IMR-90 (cell line): ENCODE measurements around the gene FSD1. TPM values are rescaled to one million over a fixed set of nuclear protein-coding genes. Genes with fewer than 3 reads are reported as not detected.
A peak's percentile ranks its signal among the peaks of the same experiment; 100 is the strongest.
"Not testable (repeated sequence)": the region's sequence is repeated elsewhere in the genome, so short reads cannot be mapped to it uniquely, and the experiment has no call there.

Source experiments
- ATAC-seq: fragments of 200-7000 bp; cut with Tn5 transposase; 2 replicates; pipeline ENCODE4 v1.9.1; 2020; ENCODE audit warnings: low read depth, mild to moderate bottlenecking, moderate library complexity
- BruUV-seq: library from RNA; stranded (reverse); fragments of 400-500 nt; replicated peaks from 2 replicates; lab custom pipeline; 2021; lab: Mats Ljungman, UMichigan
- CTCF ChIA-PET: fragments of 300-600 bp; formaldehyde crosslinking; extraction: SDS; loops from one replicate; lab custom pipeline; 2021; ENCODE audit warnings: antibody characterized with exemption; lab: Yijun Ruan, JAX
- POLR2A ChIA-PET: fragments of 300-600 bp; sonication (Branson Sonifier 250); formaldehyde crosslinking; loops from one replicate; lab custom pipeline; 2022; ENCODE audit warnings: antibody characterized with exemption; ENCODE audit not compliant: unreplicated experiment; lab: Charles Lee
- DNase-seq: peaks from one replicate; pipeline ENCODE4 v3.0.0; 2013
- H2AFZ ChIP-seq: replicated peaks from 2 replicates; pipeline ENCODE3; 2013; ENCODE audit warnings: low read length, mild to moderate bottlenecking; ENCODE audit not compliant: poor library complexity
- H2AK5ac ChIP-seq: 2 replicates; pipeline ENCODE4 v1.6.1; 2013; ENCODE audit warnings: low read depth, low read length, inconsistent platforms
- H2AK9ac ChIP-seq: replicated peaks from 2 replicates; pipeline ENCODE3; 2013; ENCODE audit warnings: mild to moderate bottlenecking, low read depth, low read length, moderate library complexity; ENCODE audit not compliant: poor library complexity
- H2BK120ac ChIP-seq: 2 replicates; pipeline ENCODE4 v1.6.1; 2013; ENCODE audit warnings: low read depth, low read length, inconsistent platforms
- H2BK15ac ChIP-seq: 3 replicates; pipeline ENCODE4 v1.6.1; 2013; ENCODE audit warnings: low read depth, low read length, inconsistent platforms
- H2BK20ac ChIP-seq: 2 replicates; pipeline ENCODE4 v1.6.1; 2013; ENCODE audit warnings: low read depth, mild to moderate bottlenecking, inconsistent platforms, low read length, moderate library complexity
- H2BK5ac ChIP-seq: 2 replicates; pipeline ENCODE4 v1.6.1; 2013; ENCODE audit warnings: mild to moderate bottlenecking, low read depth, low read length, inconsistent platforms; ENCODE audit not compliant: poor library complexity, severe bottlenecking
- H3K14ac ChIP-seq: replicated peaks from 2 replicates; pipeline ENCODE4 v1.6.1; 2013; ENCODE audit warnings: low read depth, low read length, inconsistent platforms
- H3K18ac ChIP-seq: 2 replicates; pipeline ENCODE4 v1.6.1; 2013; ENCODE audit warnings: low read depth, low read length, control low read depth
- H3K23ac ChIP-seq: 2 replicates; pipeline ENCODE4 v1.6.1; 2013; ENCODE audit warnings: low read depth, low read length, inconsistent platforms
- H3K27ac ChIP-seq: 2 replicates; pipeline ENCODE4 v1.5.1; 2013; ENCODE audit warnings: mild to moderate bottlenecking, control low read depth, low read length; ENCODE audit not compliant: insufficient read depth
- H3K27me3 ChIP-seq: 2 replicates; pipeline ENCODE4 v1.6.1; 2013; ENCODE audit warnings: low read length; ENCODE audit not compliant: control insufficient read depth, insufficient read depth
- H3K36me3 ChIP-seq: 2 replicates; pipeline ENCODE4 v1.6.1; 2013; ENCODE audit warnings: low read length, mixed read lengths; ENCODE audit not compliant: control insufficient read depth, insufficient read depth
- H3K4ac ChIP-seq: 2 replicates; pipeline ENCODE4 v1.6.1; 2013; ENCODE audit warnings: low read depth, low read length, inconsistent platforms
- H3K4me1 ChIP-seq: 2 replicates; pipeline ENCODE4 v1.6.1; 2013; ENCODE audit warnings: low read length, mixed read lengths; ENCODE audit not compliant: control insufficient read depth, insufficient read depth
- H3K4me2 ChIP-seq: 2 replicates; pipeline ENCODE4 v1.6.1; 2013; ENCODE audit warnings: low read depth, mild to moderate bottlenecking, control low read depth, low read length, moderate library complexity
- H3K4me3 ChIP-seq: 2 replicates; pipeline ENCODE4 v1.5.1; 2013; ENCODE audit warnings: low read depth, mild to moderate bottlenecking, control low read depth, low read length, moderate library complexity; ENCODE audit not compliant: insufficient read depth
- H3K56ac ChIP-seq: 2 replicates; pipeline ENCODE4 v1.6.1; 2013; ENCODE audit warnings: low read length, inconsistent platforms; ENCODE audit not compliant: insufficient read depth; ENCODE audit errors: extremely low read depth
- H3K79me1 ChIP-seq, 2 experiments: 2 replicates each; pipeline ENCODE4 v1.6.1; 2013; ENCODE audit warnings: low read length in 2 of 2, inconsistent platforms in 1 of 2, low read depth in 1 of 2
- H3K9ac ChIP-seq: 2 replicates; pipeline ENCODE4 v1.6.1; 2013; ENCODE audit warnings: low read depth, low read length, control low read depth
- H3K9me1 ChIP-seq: 2 replicates; pipeline ENCODE4 v1.6.1; 2013; ENCODE audit warnings: low read length, inconsistent platforms; ENCODE audit not compliant: insufficient read depth
- H3K9me3 ChIP-seq: 2 replicates; pipeline ENCODE4 v1.6.1; 2013; ENCODE audit warnings: low read length; ENCODE audit not compliant: control insufficient read depth, insufficient read depth
- H4K20me1 ChIP-seq: 2 replicates; pipeline ENCODE4 v1.6.1; 2013; ENCODE audit warnings: low read length, inconsistent platforms; ENCODE audit not compliant: insufficient read depth
- H4K5ac ChIP-seq: 2 replicates; pipeline ENCODE4 v1.6.1; 2013; ENCODE audit warnings: mild to moderate bottlenecking, low read depth, low read length, control low read depth
- H4K8ac ChIP-seq, 2 experiments: 2 replicates each; pipeline ENCODE4 v1.6.1; 2013; ENCODE audit warnings: low read depth in 2 of 2, low read length in 2 of 2, control low read depth in 1 of 2, inconsistent platforms in 1 of 2
- H4K91ac ChIP-seq: 2 replicates; pipeline ENCODE4 v1.6.1; 2013; ENCODE audit warnings: low read depth, low read length, inconsistent platforms; ENCODE audit not compliant: insufficient read depth
- WGBS, 2 experiments: methylation state at CpG; one replicate each; pipeline versions ENCODE4 v1.1.5 to v1.1.7; 2013; ENCODE audit warnings: missing lambda C conversion rate in 2 of 2; ENCODE audit not compliant: insufficient read length in 1 of 2; ENCODE audit errors: extremely low coverage in 2 of 2; 5-methylcytosine and 5-hydroxymethylcytosine counted together
- dilution Hi-C: fragments of 300-500 bp; cut with HindIII; formaldehyde crosslinking; loops from one replicate; pipeline ENCODE4 v1.14.3; 2018; ENCODE audit warnings: low sequenced_read_pairs; ENCODE audit not compliant: unreplicated experiment
- in situ Hi-C: fragments of 300-500 bp; cut with MboI; formaldehyde crosslinking; loops from 3 replicates; pipeline ENCODE4 v1.14.3; 2019; ENCODE audit warnings: low sequenced_read_pairs, inconsistent platforms, mixed read lengths
- intact Hi-C: fragments of 100-400 bp; cut with micrococcal nuclease; formaldehyde crosslinking; loops from 2 replicates; pipeline ENCODE4 v1.10.0; 2022
- polyA plus RNA-seq, 3 experiments: library from polyadenylated mRNA; depleted of rRNA; stranded (reverse); fragments of >200 nt; gene quantifications; 2 replicates each; pipeline ENCODE4 v1.2.3, GENCODE V29; 2012; ENCODE audit warnings: low replicate concordance in 1 of 3
- total RNA-seq: library from RNA; depleted of rRNA; stranded (reverse); fragments of >200 nt; gene quantifications from 2 replicates; pipeline ENCODE4 v1.2.3, GENCODE V29; 2012

Gene FSD1
- total and polyA plus RNA-seq, 2 of the 4 experiments (the other 2 are of a cell fraction) = 17.4 to 24.4 TPM

DNA sequence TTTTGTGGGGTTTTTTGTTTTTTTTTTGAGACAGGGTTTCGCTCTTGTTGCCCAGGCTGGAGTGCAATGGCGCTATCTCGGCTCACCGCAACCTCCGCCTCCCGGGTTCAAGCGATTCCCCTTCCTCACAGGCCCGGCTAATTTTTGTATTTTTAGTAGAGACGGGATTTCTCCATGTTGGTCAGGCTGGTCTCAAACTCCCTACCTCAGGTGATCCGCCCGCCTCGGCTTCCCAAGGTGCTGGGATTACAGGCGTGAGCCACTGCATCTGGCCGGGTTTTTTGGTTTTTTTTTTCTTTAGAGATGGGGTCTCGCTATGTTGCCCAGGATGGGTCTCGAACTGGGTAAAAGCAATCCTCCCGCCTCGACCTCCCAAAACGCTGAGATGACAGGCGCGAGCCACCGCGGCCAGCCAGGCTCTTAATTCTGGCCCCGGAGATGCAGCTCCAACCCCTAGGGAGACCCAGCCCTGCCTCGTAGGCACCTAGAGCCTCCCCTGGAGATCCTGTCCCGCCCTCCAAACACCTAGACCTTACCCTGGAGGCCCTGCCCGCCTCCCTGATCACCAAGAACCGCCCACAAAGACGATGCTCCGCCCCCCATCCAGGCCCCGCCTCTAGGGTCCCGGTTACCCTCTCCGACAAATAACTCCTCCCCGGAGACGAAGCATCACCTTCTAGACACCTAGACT is 24.7 kb downstream of the FSD1 start:
- intact Hi-C loops, H3K36me3 ChIP-seq, DNase-seq, BruUV-seq, H3K9ac ChIP-seq, in situ Hi-C loops, H2BK5ac ChIP-seq, H4K8ac ChIP-seq, ATAC-seq, H3K9me1 ChIP-seq, H2BK15ac ChIP-seq, H2AK5ac ChIP-seq, H4K5ac ChIP-seq, H3K27me3 ChIP-seq, H3K4ac ChIP-seq, H4K20me1 ChIP-seq, H2BK120ac ChIP-seq, H3K56ac ChIP-seq, H3K4me1 ChIP-seq, H3K79me1 ChIP-seq, H3K9me3 ChIP-seq, dilution Hi-C loops, H3K27ac ChIP-seq, H2BK20ac ChIP-seq, H4K91ac ChIP-seq, H3K14ac ChIP-seq, H3K18ac ChIP-seq, H3K23ac ChIP-seq, POLR2A ChIA-PET: not testable (repeated sequence)
- Histone ChIP-seq H3K4me2 (peak overlapping the region; percentile 89), H2AFZ (peak overlapping the region; percentile 81), H3K4me3 (peak overlapping the region; percentile 38; the same call in 1 of the 2 replicates), H2AK9ac (peak overlapping the region; percentile 81)
- WGBS, 2 experiments = 51% methylated on average over 15 of the region's 35 CpGs; no CpG with 5 or more reads in 1 of the 2 experiments
- CTCF ChIA-PET = interaction anchor here (0.6 kb wide), 1 partner anchor 20 kb away, joined by 4 read pairs; no protein-coding TSS in a partner anchor
